H1 (cell line): Measurements from ENCODE around the gene PKD2. TPM values are rescaled to one million over a fixed set of nuclear protein-coding genes. Genes with fewer than 3 reads are reported as not detected.

ENCODE experiments used
- CTCF ChIA-PET: fragments of 300-600 bp; sonication (Branson Sonifier 250); formaldehyde crosslinking; loops from one replicate; lab custom pipeline; 2021; ENCODE audit not compliant: partially characterized antibody; lab: Charles Lee
- POLR2A ChIA-PET: fragments of 300-600 bp; sonication (Branson Sonifier 250); formaldehyde crosslinking; loops from one replicate; lab custom pipeline; 2021; ENCODE audit warnings: inconsistent platforms; ENCODE audit not compliant: partially characterized antibody; lab: Charles Lee
- DNase-seq, 2 experiments: peaks; one replicate each; pipeline versions ENCODE4 v3.0.0 to v3.0.0-alpha.2; 2010 to 2022; ENCODE audit warnings: low spot score in 2 of 2, low read depth in 1 of 2, mixed read lengths in 1 of 2
- FAIRE-seq: peaks from 2 replicates; lab custom pipeline; 2011; peaks lifted over from hg19 to GRCh38; lab: Jason Lieb, UNC
- H2AFZ ChIP-seq: 2 replicates; pipeline ENCODE4 v1.8.1; 2012; ENCODE audit warnings: low read length, inconsistent platforms
- H2AK5ac ChIP-seq: 2 replicates; pipeline ENCODE4 v1.6.1; 2013; ENCODE audit warnings: low read depth, low read length
- H2BK120ac ChIP-seq: replicated peaks from 2 replicates; pipeline ENCODE3; 2013; ENCODE audit warnings: low read depth, low read length, inconsistent platforms
- H2BK12ac ChIP-seq: 2 replicates; pipeline ENCODE4 v1.6.1; 2013; ENCODE audit warnings: low read depth, low read length
- H2BK15ac ChIP-seq: 2 replicates; pipeline ENCODE4 v1.6.1; 2013; ENCODE audit warnings: low read length
- H2BK20ac ChIP-seq: 2 replicates; pipeline ENCODE4 v1.6.1; 2013; ENCODE audit warnings: low read length
- H2BK5ac ChIP-seq: 2 replicates; pipeline ENCODE4 v1.6.1; 2013; ENCODE audit warnings: low read depth, low read length
- H3K14ac ChIP-seq: 2 replicates; pipeline ENCODE4 v1.6.1; 2013; ENCODE audit warnings: inconsistent platforms; ENCODE audit not compliant: insufficient read length
- H3K18ac ChIP-seq: 2 replicates; pipeline ENCODE4 v1.6.1; 2013; ENCODE audit warnings: low read length; ENCODE audit errors: extremely low read depth
- H3K23ac ChIP-seq: 2 replicates; pipeline ENCODE4 v1.6.1; 2013; ENCODE audit warnings: inconsistent platforms; ENCODE audit not compliant: insufficient read length
- H3K23me2 ChIP-seq: 2 replicates; pipeline ENCODE4 v1.6.1; 2013; ENCODE audit warnings: low read depth, low read length
- H3K27ac ChIP-seq: 2 replicates; pipeline ENCODE4 v1.6.1; 2011; ENCODE audit warnings: low read depth, low read length, inconsistent platforms
- H3K27me3 ChIP-seq, 4 experiments: replicated peaks in 1 of 4; 1 replicate in 1 of 4; 2 replicates in 3 of 4; pipeline versions ENCODE4 v1.6.1 to v1.8.1; 2011 to 2013; ENCODE audit warnings: low read length in 3 of 4, mild to moderate bottlenecking in 3 of 4, inconsistent platforms in 2 of 4, mixed read lengths in 2 of 4, moderate library complexity in 1 of 4; ENCODE audit not compliant: control insufficient read depth in 3 of 4, insufficient read depth in 3 of 4; ENCODE audit errors: extremely low read depth in 1 of 4
- H3K36me3 ChIP-seq, 4 experiments: 2 replicates each; pipeline versions ENCODE4 v1.6.1 to v1.8.1; 2011 to 2013; ENCODE audit warnings: mild to moderate bottlenecking in 4 of 4, low read length in 3 of 4, moderate library complexity in 2 of 4, control low read depth in 1 of 4, inconsistent platforms in 1 of 4; ENCODE audit not compliant: insufficient read depth in 4 of 4, control insufficient read depth in 2 of 4
- H3K4ac ChIP-seq: replicated peaks from 2 replicates; pipeline ENCODE3; 2013; ENCODE audit warnings: low read length, low read depth, mixed read lengths, inconsistent platforms; ENCODE audit not compliant: insufficient read length
- H3K4me1 ChIP-seq, 4 experiments: replicated peaks in 1 of 4; 1 replicate in 1 of 4; 2 replicates in 3 of 4; pipeline versions ENCODE4 v1.6.1 to v1.8.1; 2011 to 2013; ENCODE audit warnings: low read length in 3 of 4, inconsistent platforms in 2 of 4, mixed read lengths in 1 of 4; ENCODE audit not compliant: insufficient read depth in 4 of 4, control insufficient read depth in 3 of 4
- H3K4me2 ChIP-seq, 2 experiments: 2 replicates each; pipeline versions ENCODE4 v1.6.1 to v1.8.1; 2011 to 2013; ENCODE audit warnings: low read depth in 2 of 2, low read length in 2 of 2, control low read depth in 1 of 2, inconsistent platforms in 1 of 2, mild to moderate bottlenecking in 1 of 2; ENCODE audit not compliant: insufficient read depth in 1 of 2
- H3K4me3 ChIP-seq, 4 experiments: fragments of 200-600, 300-600 bp in 1 of 4; sonication (generic), shearing (Covaris generic), sonication (Bioruptor Twin) in 1 of 4; 2 replicates each; pipeline versions ENCODE4 v1.5.1 to v1.8.1; 2011 to 2016; ENCODE audit warnings: low read length in 4 of 4, low read depth in 3 of 4, control low read depth in 2 of 4, inconsistent platforms in 2 of 4, mild to moderate bottlenecking in 2 of 4, mixed read lengths in 1 of 4, moderate library complexity in 1 of 4; ENCODE audit not compliant: insufficient read depth in 2 of 4; ENCODE audit errors: extremely low read depth in 1 of 4
- H3K56ac ChIP-seq: replicated peaks from 2 replicates; pipeline ENCODE3; 2013; ENCODE audit warnings: low read depth, mild to moderate bottlenecking, mixed read lengths, low read length, inconsistent platforms; ENCODE audit not compliant: insufficient read length
- H3K79me1 ChIP-seq: 2 replicates; pipeline ENCODE4 v1.6.1; 2013; ENCODE audit warnings: low read depth, low read length, control low read depth
- H3K79me2 ChIP-seq, 2 experiments: 2 replicates each; pipeline versions ENCODE4 v1.6.1 to v1.8.1; 2012 to 2013; ENCODE audit warnings: low read length in 2 of 2, mild to moderate bottlenecking in 2 of 2, inconsistent platforms in 1 of 2; ENCODE audit not compliant: insufficient read depth in 2 of 2, control insufficient read depth in 1 of 2
- H3K9ac ChIP-seq, 4 experiments: replicated peaks in 1 of 4; 1 replicate in 1 of 4; 2 replicates in 3 of 4; pipeline versions ENCODE4 v1.6.1 to v1.8.1; 2011 to 2013; ENCODE audit warnings: low read depth in 3 of 4, low read length in 3 of 4, control low read depth in 2 of 4, mild to moderate bottlenecking in 2 of 4, moderate library complexity in 2 of 4, inconsistent platforms in 1 of 4; ENCODE audit errors: extremely low read depth in 1 of 4
- H3K9me3 ChIP-seq, 2 experiments: 2 replicates each; pipeline versions ENCODE4 v1.6.1 to v1.8.1; 2012 to 2013; ENCODE audit warnings: mild to moderate bottlenecking in 2 of 2, moderate library complexity in 2 of 2, control low read depth in 1 of 2, inconsistent platforms in 1 of 2, low read depth in 1 of 2, low read length in 1 of 2, mixed read lengths in 1 of 2; ENCODE audit not compliant: insufficient read depth in 2 of 2
- H4K20me1 ChIP-seq, 2 experiments: replicated peaks in 1 of 2; 2 replicates each; pipeline versions ENCODE3 to v1.8.1; 2011 to 2013; ENCODE audit warnings: inconsistent platforms in 2 of 2, low read length in 2 of 2, mild to moderate bottlenecking in 1 of 2; ENCODE audit not compliant: insufficient read depth in 2 of 2, control insufficient read depth in 1 of 2
- H4K5ac ChIP-seq: 2 replicates; pipeline ENCODE4 v1.6.1; 2013; ENCODE audit warnings: low read length, low read depth, mixed read lengths, inconsistent platforms; ENCODE audit not compliant: insufficient read length
- H4K8ac ChIP-seq: 2 replicates; pipeline ENCODE4 v1.8.0; 2013; ENCODE audit warnings: mild to moderate bottlenecking, moderate library complexity, low read length, inconsistent platforms; ENCODE audit not compliant: insufficient read depth; ENCODE audit errors: extremely low read depth
- H4K91ac ChIP-seq: replicated peaks from 2 replicates; pipeline ENCODE3; 2013; ENCODE audit warnings: low read length, mixed read lengths, inconsistent platforms; ENCODE audit not compliant: insufficient read length
- RFX5 ChIP-seq: IDR thresholded peaks from 2 replicates; pipeline ENCODE4 v1.6.1; 2011; ENCODE audit warnings: low read depth, low read length, improper control_type of control experiment, borderline replicate concordance
- RNF2 ChIP-seq: fragments of 200-900, 300-1000 bp; sonication (generic); IDR thresholded peaks from 2 replicates; pipeline ENCODE4 v1.7.1; 2016; ENCODE audit warnings: borderline replicate concordance, low read depth, mild to moderate bottlenecking, antibody characterized with exemption, low read length; ENCODE audit not compliant: poor library complexity, severe bottlenecking; ENCODE audit errors: missing control alignments
- WGBS, 2 experiments: shearing (Covaris generic) in 1 of 2; methylation state at CpG; one replicate each; pipeline versions ENCODE4 v1.1.6 to v1.1.7; 2013 to 2015; ENCODE audit warnings: low lambda C conversion rate in 2 of 2, mixed read lengths in 2 of 2, inconsistent platforms in 1 of 2, low coverage in 1 of 2, missing lambda C conversion rate in 1 of 2; ENCODE audit not compliant: insufficient replicate concordance in 2 of 2, insufficient coverage in 1 of 2, insufficient read length in 1 of 2; ENCODE audit errors: extremely low coverage in 1 of 2, missing lambda C conversion rate in 1 of 2; 5-methylcytosine and 5-hydroxymethylcytosine counted together
- polyA plus RNA-seq, 7 experiments: library from polyadenylated mRNA; depleted of rRNA in 3 of 7; stranded (reverse) in 5 of 7; unstranded in 2 of 7; fragments of >200 nt in 5 of 7; fragments of 200-250 nt in 2 of 7; gene quantifications; 1 replicate in 5 of 7; 2 replicates in 1 of 7; 4 replicates in 1 of 7; pipeline versions ENCODE4 v1.2.1 to v1.2.3, GENCODE V29; 2011 to 2013; ENCODE audit warnings: missing spikeins in 2 of 7, mixed read lengths in 2 of 7
- total RNA-seq: library from RNA; stranded (reverse); fragmentation: NEBNext Ultra II Directional; extraction: Animal tissue kit (Norgen Biotek cat#: 25700); gene quantifications from 2 replicates; pipeline ENCODE4 v1.2.1, GENCODE V29; 2021

PKD2 gene
- total and polyA plus RNA-seq, 2 of the 8 experiments (the other 6 are each of a cell fraction or from before 2014, with no cell fraction given) = 16.0 to 32.0 TPM

DNA sequence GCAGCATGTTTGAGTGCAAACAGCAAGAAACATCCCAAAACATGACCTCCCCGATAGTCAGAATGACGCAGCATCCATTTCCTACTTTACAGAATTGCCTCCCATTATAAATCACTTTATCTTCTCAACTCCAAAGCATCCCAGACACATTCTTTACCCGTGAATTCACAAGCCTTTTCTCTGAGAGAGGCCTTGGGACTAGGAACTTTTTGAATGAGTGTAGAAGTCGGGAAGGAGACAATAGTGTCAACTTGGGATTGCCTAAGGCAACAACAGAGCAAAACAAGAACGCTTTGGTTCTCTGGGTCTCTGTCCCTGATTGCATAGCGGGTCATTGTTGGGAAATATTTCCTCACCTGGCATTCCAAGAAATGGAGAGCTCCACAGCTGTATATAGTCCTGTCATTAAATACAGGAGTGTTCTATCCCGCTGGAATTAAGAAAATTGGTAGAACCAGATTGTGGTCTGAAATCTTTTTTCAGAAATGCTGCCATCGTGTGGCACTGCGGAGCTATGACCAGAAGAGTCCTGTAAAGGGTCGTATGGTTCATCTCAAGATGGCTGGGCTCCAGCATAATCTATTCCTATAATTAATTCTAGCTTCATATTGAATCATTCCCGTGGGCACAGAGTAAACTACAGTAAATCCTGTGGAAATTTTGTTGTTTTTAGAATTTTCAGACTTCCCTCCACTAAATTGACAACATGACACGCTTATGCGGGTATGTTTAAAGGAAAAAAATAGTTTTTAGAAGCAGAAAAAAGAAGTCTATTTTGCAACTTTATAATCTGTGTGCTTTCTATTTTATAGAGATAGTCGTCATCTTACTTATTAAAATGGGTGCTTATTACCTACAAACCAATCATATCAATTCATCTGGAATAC, 33.9 kb upstream of the PKD2 start:
- H3K79me1 ChIP-seq = no peaks in the 10 kb centered on the region
- H3K79me2 ChIP-seq = no peaks in the 10 kb centered on the region
- H3K4me2 ChIP-seq = peak overlapping the region; percentile 36 to 37
- no peaks in the 10 kb centered on the region for H3K9me3 ChIP-seq
- peaks cover 2 to 11% (median 6%) of the 10 kb centered on the region in 4 experiments; a peak in 5 of 7 replicates for H3K4me1 ChIP-seq
- H3K36me3 ChIP-seq = no peaks in the 10 kb centered on the region
- peak overlapping the region; percentile 22 for H4K91ac ChIP-seq
- H2AK5ac ChIP-seq = no peak overlapping the region
- H3K9ac ChIP-seq = no peak overlapping the region; a peak in 1 of 7 replicates
- H4K5ac ChIP-seq = peak overlapping the region; percentile 78
- H2BK20ac ChIP-seq = no peak overlapping the region
- H3K56ac ChIP-seq = no peak overlapping the region
- H2BK120ac ChIP-seq = peak overlapping the region; percentile 90
- H2BK12ac ChIP-seq = no peak overlapping the region
- no peak overlapping the region for H3K23ac ChIP-seq
- peak overlapping the region in 3 of 4 experiments; percentile 11 to 43 (median 21); a peak in 6 of 8 replicates for H3K4me3 ChIP-seq
- H2AFZ ChIP-seq = peak overlapping the region; percentile 88
- H2BK15ac ChIP-seq = 0 out of 2 replicates have a peak overlapping the region, but pooled peaks have one; percentile 36
- 29% methylated on average over 14 of the region's 14 CpGs; no CpG with 5 or more reads in 1 of the 2 experiments for WGBS, 2 experiments
- no peaks in the 10 kb centered on the region for H4K20me1 ChIP-seq
- H3K23me2 ChIP-seq = no peaks in the 10 kb centered on the region
- no peak overlapping the region for H3K14ac ChIP-seq
- no peak overlapping the region for H3K4ac ChIP-seq
- no peak overlapping the region for H3K27ac ChIP-seq
- FAIRE-seq (peak; percentile 98), DNase-seq (peak; percentile 38 to 75)
- ChIA-PET CTCF (interaction anchor here (0.7 to 3.7 kb wide), 34 partner anchors 9 to 271 kb away, joined by 3 to 40 read pairs (median 4); no protein-coding TSS in a partner anchor), POLR2A (interaction anchor here (0.6 to 5.8 kb wide), 16 partner anchors 11 to 121 kb away, joined by 3 to 38 read pairs (median 4); no protein-coding TSS in a partner anchor)
- H3K18ac ChIP-seq = no peak overlapping the region
- H4K8ac ChIP-seq = no peak overlapping the region
- H2BK5ac ChIP-seq = peak overlapping the region; percentile 55; the same call in 1 of the 2 replicates
- H3K27me3 ChIP-seq = no peaks in the 10 kb centered on the region
- no peak for TF ChIP-seq RFX5
- no peak for TF ChIP-seq RNF2
